ENCODE data around the gene NR1H2.

The NR1H2 gene

GRCh38 chr19:50356691-50357177, 19.5 kb upstream of the NR1H2 start:
- no peaks in the 10 kb centered on the region for H3K36me3 ChIP-seq (ENCODE audit: control insufficient read depth, insufficient read depth, low read length)
- no peak for TF ChIP-seq CTCF (IDR thresholded peaks at IDR 0.05; ENCODE audit: insufficient read depth, low read length, poor library complexity, severe bottlenecking)
- no peak overlapping the region for H3K4me3 ChIP-seq (replicated peaks; ENCODE audit: low read depth, low read length)
- H3K27me3 ChIP-seq (replicated peaks; ENCODE audit: control insufficient read depth, insufficient read depth, low read length): no peaks in the 10 kb centered on the region
- DNase-seq (ENCODE audit: extremely low read depth, insufficient read length): no peak

GRCh38 chr19:50357178-50358100, 18.8 kb upstream of the NR1H2 start:
- TF ChIP-seq CTCF (IDR thresholded peaks at IDR 0.05; ENCODE audit: insufficient read depth, low read length, poor library complexity, severe bottlenecking): peak; percentile 85
- Histone ChIP-seq H3K36me3 (ENCODE audit: control insufficient read depth, insufficient read depth, low read length) (no peaks in the 10 kb centered on the region), H3K27me3 (replicated peaks; ENCODE audit: control insufficient read depth, insufficient read depth, low read length) (no peaks in the 10 kb centered on the region), H3K4me3 (replicated peaks; ENCODE audit: low read depth, low read length) (peak overlapping the region; percentile 65)
- DNase-seq (ENCODE audit: extremely low read depth, insufficient read length): peak; percentile 92

GRCh38 chr19:50358483-50359327, 17.6 kb upstream of the NR1H2 start:
- H3K36me3 ChIP-seq (ENCODE audit: control insufficient read depth, insufficient read depth, low read length): no peaks in the 10 kb centered on the region
- peak; percentile 93 for DNase-seq (ENCODE audit: extremely low read depth, insufficient read length)
- TF ChIP-seq CTCF (IDR thresholded peaks at IDR 0.05; ENCODE audit: insufficient read depth, low read length, poor library complexity, severe bottlenecking): no peak
- peak overlapping the region; percentile 65 for H3K4me3 ChIP-seq (replicated peaks; ENCODE audit: low read depth, low read length)
- H3K27me3 ChIP-seq (replicated peaks; ENCODE audit: control insufficient read depth, insufficient read depth, low read length): no peaks in the 10 kb centered on the region

GRCh38 chr19:50359328-50359818, 16.9 kb upstream of the NR1H2 start:
- Histone ChIP-seq H3K36me3 (ENCODE audit: control insufficient read depth, insufficient read depth, low read length) (no peaks in the 10 kb centered on the region), H3K4me3 (replicated peaks; ENCODE audit: low read depth, low read length) (no peak overlapping the region), H3K27me3 (replicated peaks; ENCODE audit: control insufficient read depth, insufficient read depth, low read length) (no peaks in the 10 kb centered on the region)
- no peak for DNase-seq (ENCODE audit: extremely low read depth, insufficient read length)
- TF ChIP-seq CTCF (IDR thresholded peaks at IDR 0.05; ENCODE audit: insufficient read depth, low read length, poor library complexity, severe bottlenecking): no peak

- Histone ChIP-seq H3K4me3 (replicated peaks; ENCODE audit: low read depth, low read length) (no peak overlapping the region), H3K36me3 (ENCODE audit: control insufficient read depth, insufficient read depth, low read length) (no peaks in the 10 kb centered on the region), H3K27me3 (replicated peaks; ENCODE audit: control insufficient read depth, insufficient read depth, low read length) (no peaks in the 10 kb centered on the region)
- DNase-seq (ENCODE audit: extremely low read depth, insufficient read length): no peak
- no peak for TF ChIP-seq CTCF (IDR thresholded peaks at IDR 0.05; ENCODE audit: insufficient read depth, low read length, poor library complexity, severe bottlenecking)
These were observed 14.8 kb upstream of the NR1H2 start for GRCh38 chr19:50361290-50362029.

Measured in GM06990 (cell line).